ENCODE results near the gene NR1D2. TPM values are rescaled to one million over a fixed set of nuclear protein-coding genes. Genes with fewer than 3 reads are reported as not detected.

NR1D2 gene
- polyA plus RNA-seq, 2 of the 4 experiments (the other 2 are of a cell fraction), result 7.2 to 18.6 TPM

DNA sequence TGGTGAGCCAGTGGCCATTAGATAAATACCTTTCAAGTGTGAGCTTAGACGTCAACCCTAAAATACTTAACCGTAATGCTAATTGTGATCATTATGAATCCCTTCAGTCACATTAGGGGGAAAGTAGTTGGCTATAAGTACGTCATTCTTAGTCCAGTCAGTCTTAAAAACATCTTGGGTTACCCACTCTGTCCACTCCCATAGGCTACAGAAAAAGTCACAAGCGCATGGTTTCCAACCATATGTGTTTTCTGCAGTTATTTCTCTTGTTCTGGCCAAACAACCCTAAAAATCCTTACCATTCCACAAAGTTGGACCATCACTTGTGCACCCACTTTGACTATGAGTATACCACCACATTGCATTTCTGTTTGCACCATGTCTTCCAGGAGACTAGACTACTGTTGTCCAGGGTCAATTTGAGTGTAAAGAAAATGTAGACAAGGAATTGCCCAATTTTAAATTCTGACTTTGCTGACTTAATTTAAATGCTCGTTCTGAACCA lies 24.9 kb upstream of the NR1D2 start:
- H3K4me3 ChIP-seq, result no peak overlapping the region
- no peaks in the 10 kb centered on the region for H3K9me3 ChIP-seq
- H3K4me2 ChIP-seq, result peak overlapping the region; percentile 98
- FAIRE-seq (no peak), DNase-seq (ENCODE audit: low read depth in 1 of 2, low spot score in 1 of 2) (no peak), ATAC-seq (no peak)
- POLR2A ChIA-PET, result no interaction called here
- H3K27ac ChIP-seq, result no peak overlapping the region
- CTCF ChIA-PET, result no interaction called here
- 88% methylated on average over 5 of the region's 5 CpGs for WGBS (ENCODE audit: missing lambda C conversion rate)
- TF ChIP-seq, protein P1, sequence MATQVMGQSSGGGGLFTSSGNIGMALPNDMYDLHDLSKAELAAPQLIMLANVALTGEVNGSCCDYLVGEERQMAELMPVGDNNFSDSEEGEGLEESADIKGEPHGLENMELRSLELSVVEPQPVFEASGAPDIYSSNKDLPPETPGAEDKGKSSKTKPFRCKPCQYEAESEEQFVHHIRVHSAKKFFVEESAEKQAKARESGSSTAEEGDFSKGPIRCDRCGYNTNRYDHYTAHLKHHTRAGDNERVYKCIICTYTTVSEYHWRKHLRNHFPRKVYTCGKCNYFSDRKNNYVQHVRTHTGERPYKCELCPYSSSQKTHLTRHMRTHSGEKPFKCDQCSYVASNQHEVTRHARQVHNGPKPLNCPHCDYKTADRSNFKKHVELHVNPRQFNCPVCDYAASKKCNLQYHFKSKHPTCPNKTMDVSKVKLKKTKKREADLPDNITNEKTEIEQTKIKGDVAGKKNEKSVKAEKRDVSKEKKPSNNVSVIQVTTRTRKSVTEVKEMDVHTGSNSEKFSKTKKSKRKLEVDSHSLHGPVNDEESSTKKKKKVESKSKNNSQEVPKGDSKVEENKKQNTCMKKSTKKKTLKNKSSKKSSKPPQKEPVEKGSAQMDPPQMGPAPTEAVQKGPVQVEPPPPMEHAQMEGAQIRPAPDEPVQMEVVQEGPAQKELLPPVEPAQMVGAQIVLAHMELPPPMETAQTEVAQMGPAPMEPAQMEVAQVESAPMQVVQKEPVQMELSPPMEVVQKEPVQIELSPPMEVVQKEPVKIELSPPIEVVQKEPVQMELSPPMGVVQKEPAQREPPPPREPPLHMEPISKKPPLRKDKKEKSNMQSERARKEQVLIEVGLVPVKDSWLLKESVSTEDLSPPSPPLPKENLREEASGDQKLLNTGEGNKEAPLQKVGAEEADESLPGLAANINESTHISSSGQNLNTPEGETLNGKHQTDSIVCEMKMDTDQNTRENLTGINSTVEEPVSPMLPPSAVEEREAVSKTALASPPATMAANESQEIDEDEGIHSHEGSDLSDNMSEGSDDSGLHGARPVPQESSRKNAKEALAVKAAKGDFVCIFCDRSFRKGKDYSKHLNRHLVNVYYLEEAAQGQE (IDR thresholded peaks at IDR 0.05), result no peak
- TF ChIP-seq EP300 (IDR thresholded peaks at IDR 0.05) (no peak), TFCP2L1 (CRISPR knock-in tag; IDR thresholded peaks at IDR 0.05) (peak; percentile 22; the same call in 1 of the 2 replicates), HOXB13 (CRISPR knock-in tag; IDR thresholded peaks at IDR 0.05; ENCODE audit: low read depth) (no peak), HOXA7 (CRISPR knock-in tag; IDR thresholded peaks at IDR 0.05) (peak; percentile 93), HDAC2 (IDR thresholded peaks at IDR 0.05) (no peak), HES2 (IDR thresholded peaks at IDR 0.05) (no peak), NPAS2 (CRISPR knock-in tag; IDR thresholded peaks at IDR 0.05; ENCODE audit: borderline replicate concordance) (no peak), SMC3 (IDR thresholded peaks at IDR 0.05) (no peak), GATA3 (IDR thresholded peaks at IDR 0.05; ENCODE audit: borderline replicate concordance) (no peak), POLR2AphosphoS2 (conservative IDR thresholded peaks at IDR 0.05; ENCODE audit: low read length) (peak; percentile 86), POLR2A (IDR thresholded peaks at IDR 0.05; ENCODE audit: low read length) (no peak), BCL3 (IDR thresholded peaks at IDR 0.05) (no peak), TP53 (CRISPR knock-in tag; IDR thresholded peaks at IDR 0.05) (0 out of 2 replicates have a peak, but pooled peaks have one; percentile 44), CBX2 (IDR thresholded peaks at IDR 0.05; ENCODE audit: borderline replicate concordance, low read depth) (no peak), MAX (IDR thresholded peaks at IDR 0.05) (no peak), MAZ (IDR thresholded peaks at IDR 0.05; ENCODE audit: borderline replicate concordance, low read depth, low read length) (no peak), CHD4 (IDR thresholded peaks at IDR 0.05; ENCODE audit: borderline replicate concordance) (no peak), ZSCAN20 (CRISPR knock-in tag; IDR thresholded peaks at IDR 0.05) (no peak), PHF8 (IDR thresholded peaks at IDR 0.05; ENCODE audit: borderline replicate concordance, low read depth) (no peak), NR3C1 (IDR thresholded peaks at IDR 0.05) (no peak), FOSB (CRISPR knock-in tag; IDR thresholded peaks at IDR 0.05) (peak; percentile 85), BHLHE40 (IDR thresholded peaks at IDR 0.05; ENCODE audit: low read depth, low read length) (no peak)
- TF ChIP-seq, protein P2, sequence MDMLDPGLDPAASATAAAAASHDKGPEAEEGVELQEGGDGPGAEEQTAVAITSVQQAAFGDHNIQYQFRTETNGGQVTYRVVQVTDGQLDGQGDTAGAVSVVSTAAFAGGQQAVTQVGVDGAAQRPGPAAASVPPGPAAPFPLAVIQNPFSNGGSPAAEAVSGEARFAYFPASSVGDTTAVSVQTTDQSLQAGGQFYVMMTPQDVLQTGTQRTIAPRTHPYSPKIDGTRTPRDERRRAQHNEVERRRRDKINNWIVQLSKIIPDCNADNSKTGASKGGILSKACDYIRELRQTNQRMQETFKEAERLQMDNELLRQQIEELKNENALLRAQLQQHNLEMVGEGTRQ (IDR thresholded peaks at IDR 0.05), result no peak
- TF ChIP-seq, protein P3, sequence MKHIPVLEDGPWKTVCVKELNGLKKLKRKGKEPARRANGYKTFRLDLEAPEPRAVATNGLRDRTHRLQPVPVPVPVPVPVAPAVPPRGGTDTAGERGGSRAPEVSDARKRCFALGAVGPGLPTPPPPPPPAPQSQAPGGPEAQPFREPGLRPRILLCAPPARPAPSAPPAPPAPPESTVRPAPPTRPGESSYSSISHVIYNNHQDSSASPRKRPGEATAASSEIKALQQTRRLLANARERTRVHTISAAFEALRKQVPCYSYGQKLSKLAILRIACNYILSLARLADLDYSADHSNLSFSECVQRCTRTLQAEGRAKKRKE (CRISPR knock-in tag; IDR thresholded peaks at IDR 0.05; ENCODE audit: low read depth), result no peak
- peaks cover 32% of the 10 kb centered on the region for H3K4me1 ChIP-seq

Measured in A549 (cell line).